ENCODE results near the gene MPHOSPH10. TPM values are rescaled to one million over a fixed set of nuclear protein-coding genes. Genes with fewer than 3 reads are reported as not detected.

MPHOSPH10 gene
- total and polyA plus RNA-seq, 2 donors from 2014 or later, result 14.6 to 32.3 TPM

DNA sequence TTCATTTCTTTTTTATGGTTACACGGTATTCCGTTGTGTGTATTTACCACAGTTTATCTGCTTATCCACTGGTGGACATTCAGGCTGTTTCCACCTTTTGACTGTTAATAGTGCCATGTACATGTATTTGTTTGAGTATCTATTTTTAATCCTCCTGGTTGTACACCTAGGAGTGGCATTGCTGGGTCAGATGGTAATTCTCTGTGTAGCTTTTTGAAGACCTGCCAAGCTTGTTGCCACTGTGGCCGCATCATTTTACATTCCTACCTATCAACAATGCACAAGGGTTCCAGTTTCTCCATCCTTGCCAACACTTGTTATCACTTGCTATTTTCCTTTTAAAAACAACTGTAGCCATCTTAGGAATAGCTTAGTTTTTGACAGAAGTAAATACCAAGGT is 13.3 kb downstream of the MPHOSPH10 start:
- FAIRE-seq (no peak), DNase-seq (no peak)
- intact Hi-C loops (cut with DNase I), result no loop called here
- Histone ChIP-seq H3K4me1 (ENCODE audit: control insufficient read depth in 2 of 3, insufficient read depth in 2 of 3, low read depth in 1 of 3, low read length in 3 of 3) (no peaks in the 10 kb centered on the region), H3K27me3 (ENCODE audit: control insufficient read depth, insufficient read depth, low read length) (no peaks in the 10 kb centered on the region), H3K9me3 (ENCODE audit: control insufficient read depth in 2 of 3, insufficient read depth in 1 of 3, low read length in 3 of 3) (no peaks in the 10 kb centered on the region), H3K9ac (ENCODE audit: low read length in 3 of 3) (no peak overlapping the region), H3K4me3 (ENCODE audit: low read length in 3 of 3) (no peak overlapping the region), H3K27ac (ENCODE audit: low read depth in 2 of 2, low read length in 2 of 2) (no peak overlapping the region), H3K36me3 (ENCODE audit: control insufficient read depth in 2 of 3, insufficient read depth in 3 of 3, low read length in 3 of 3) (peaks cover 17 to 57% (median 55%) of the 10 kb centered on the region in 3 donors)
- TF ChIP-seq, protein P1, sequence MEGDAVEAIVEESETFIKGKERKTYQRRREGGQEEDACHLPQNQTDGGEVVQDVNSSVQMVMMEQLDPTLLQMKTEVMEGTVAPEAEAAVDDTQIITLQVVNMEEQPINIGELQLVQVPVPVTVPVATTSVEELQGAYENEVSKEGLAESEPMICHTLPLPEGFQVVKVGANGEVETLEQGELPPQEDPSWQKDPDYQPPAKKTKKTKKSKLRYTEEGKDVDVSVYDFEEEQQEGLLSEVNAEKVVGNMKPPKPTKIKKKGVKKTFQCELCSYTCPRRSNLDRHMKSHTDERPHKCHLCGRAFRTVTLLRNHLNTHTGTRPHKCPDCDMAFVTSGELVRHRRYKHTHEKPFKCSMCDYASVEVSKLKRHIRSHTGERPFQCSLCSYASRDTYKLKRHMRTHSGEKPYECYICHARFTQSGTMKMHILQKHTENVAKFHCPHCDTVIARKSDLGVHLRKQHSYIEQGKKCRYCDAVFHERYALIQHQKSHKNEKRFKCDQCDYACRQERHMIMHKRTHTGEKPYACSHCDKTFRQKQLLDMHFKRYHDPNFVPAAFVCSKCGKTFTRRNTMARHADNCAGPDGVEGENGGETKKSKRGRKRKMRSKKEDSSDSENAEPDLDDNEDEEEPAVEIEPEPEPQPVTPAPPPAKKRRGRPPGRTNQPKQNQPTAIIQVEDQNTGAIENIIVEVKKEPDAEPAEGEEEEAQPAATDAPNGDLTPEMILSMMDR (IDR thresholded peaks at IDR 0.05; ENCODE audit: borderline replicate concordance, extremely low read depth, insufficient read depth), result no peak

DNA sequence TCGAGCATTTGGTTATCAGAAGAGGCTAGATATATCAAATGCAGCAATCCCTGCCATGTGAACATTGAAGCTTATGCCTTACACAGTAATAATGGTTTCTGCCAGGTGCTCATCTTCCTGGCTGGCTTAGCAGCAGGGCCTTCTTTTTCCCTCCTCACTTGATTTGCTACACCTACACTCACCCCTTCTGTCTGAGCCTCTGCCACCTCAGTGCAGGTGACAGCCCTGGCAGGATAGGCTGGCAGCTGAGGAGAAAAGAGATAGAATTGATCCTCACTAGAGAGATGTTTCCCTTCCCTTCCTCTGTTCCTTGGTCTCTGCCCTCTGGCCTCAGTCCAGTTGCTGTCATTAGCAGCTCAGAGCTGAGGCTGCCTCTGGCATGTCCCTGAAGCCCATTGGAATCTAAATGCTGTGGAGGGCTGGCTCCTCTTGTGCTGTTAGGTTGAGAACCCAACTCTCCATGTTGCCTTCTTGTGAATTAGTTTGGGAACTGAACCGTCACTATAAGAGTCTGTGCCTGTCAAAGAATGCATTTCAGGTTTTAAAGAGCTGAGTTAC is 18.2 kb downstream of the MPHOSPH10 start:
- intact Hi-C loops (cut with DNase I), result no loop called here
- H3K4me3 ChIP-seq (ENCODE audit: low read length in 3 of 3), result no peak overlapping the region
- no peak for DNase-seq

DNA sequence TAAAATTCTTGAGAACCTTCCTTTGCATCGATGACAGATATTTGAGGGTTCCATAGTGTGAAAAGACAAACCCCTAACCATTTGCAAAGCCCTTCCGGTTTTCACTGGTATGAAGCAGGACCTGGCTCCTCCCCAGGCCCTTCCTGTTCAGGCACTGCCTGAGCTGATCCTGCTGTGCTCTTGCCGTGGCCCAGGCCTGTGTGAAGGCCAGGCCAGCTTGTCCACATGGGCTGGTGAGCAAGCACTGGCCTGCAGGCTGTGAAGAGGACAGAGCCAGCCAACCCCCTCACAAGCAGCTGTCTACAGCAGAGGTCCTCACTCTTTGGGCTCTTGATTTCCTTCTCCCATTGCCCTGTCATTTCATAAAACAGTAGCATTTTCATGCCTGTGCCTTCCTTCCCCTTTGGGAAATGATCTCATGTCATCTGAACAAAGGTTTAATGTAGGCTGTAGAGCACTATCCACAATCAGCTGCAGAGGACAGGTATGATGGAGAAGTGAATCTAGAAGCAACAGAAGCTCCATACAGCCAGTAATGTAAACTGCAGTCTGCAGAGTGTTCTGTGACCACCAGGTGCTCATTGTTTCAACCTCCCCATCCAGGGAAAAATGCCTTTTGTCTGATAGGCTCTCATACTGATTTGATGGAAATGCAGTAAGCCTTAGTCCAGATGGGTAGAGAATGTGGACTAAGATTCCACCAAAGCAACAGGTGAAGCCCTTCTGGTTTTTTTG is 19.8 kb downstream of the MPHOSPH10 start:
- Histone ChIP-seq H3K27ac (ENCODE audit: low read depth in 2 of 2, low read length in 2 of 2) (no peak overlapping the region), H3K9me3 (ENCODE audit: control insufficient read depth in 2 of 3, insufficient read depth in 1 of 3, low read length in 3 of 3) (no peaks in the 10 kb centered on the region), H3K4me3 (ENCODE audit: low read length in 3 of 3) (no peak overlapping the region), H3K27me3 (ENCODE audit: control insufficient read depth, insufficient read depth, low read length) (no peaks in the 10 kb centered on the region), H3K36me3 (ENCODE audit: control insufficient read depth in 2 of 3, insufficient read depth in 3 of 3, low read length in 3 of 3) (peaks cover 4 to 29% (median 26%) of the 10 kb centered on the region in 3 donors), H3K9ac (ENCODE audit: low read length in 3 of 3) (no peak overlapping the region), H3K4me1 (ENCODE audit: control insufficient read depth in 2 of 3, insufficient read depth in 2 of 3, low read depth in 1 of 3, low read length in 3 of 3) (no peaks in the 10 kb centered on the region)
- no peak for DNase-seq
- FAIRE-seq, result no peak
- intact Hi-C loops (cut with DNase I), result no loop called here
- TF ChIP-seq, protein P1 (IDR thresholded peaks at IDR 0.05; ENCODE audit: borderline replicate concordance, extremely low read depth, insufficient read depth), result no peak

More for the DNA sequence above, 18.2 kb downstream of the MPHOSPH10 start:
- no peaks in the 10 kb centered on the region for H3K27me3 ChIP-seq (ENCODE audit: control insufficient read depth, insufficient read depth, low read length)
- no peak overlapping the region for H3K9ac ChIP-seq (ENCODE audit: low read length in 3 of 3)
- peaks cover 10 to 46% (median 43%) of the 10 kb centered on the region in 3 donors for H3K36me3 ChIP-seq (ENCODE audit: control insufficient read depth in 2 of 3, insufficient read depth in 3 of 3, low read length in 3 of 3)
- no peak for FAIRE-seq
- no peak overlapping the region for H3K27ac ChIP-seq (ENCODE audit: low read depth in 2 of 2, low read length in 2 of 2)
- H3K4me1 ChIP-seq (ENCODE audit: control insufficient read depth in 2 of 3, insufficient read depth in 2 of 3, low read depth in 1 of 3, low read length in 3 of 3), result no peaks in the 10 kb centered on the region
- TF ChIP-seq, protein P1 (IDR thresholded peaks at IDR 0.05; ENCODE audit: borderline replicate concordance, extremely low read depth, insufficient read depth), result no peak
- no peaks in the 10 kb centered on the region for H3K9me3 ChIP-seq (ENCODE audit: control insufficient read depth in 2 of 3, insufficient read depth in 1 of 3, low read length in 3 of 3)
